SK-N-SH (cell line): Measurements from ENCODE around the gene TBCCD1. TPM values are rescaled to one million over a fixed set of nuclear protein-coding genes. Genes with fewer than 3 reads are reported as not detected.

Source experiments
- CTCF ChIA-PET: fragments of 300-600, 350-600 bp; formaldehyde crosslinking; extraction: SDS; loops from one replicate; lab custom pipeline; 2021; lab: Yijun Ruan, JAX
- POLR2A ChIA-PET: fragments of 350-600 bp; sonication (Branson Sonifier 250); formaldehyde crosslinking; extraction: SDS; loops from one replicate; lab custom pipeline; 2020; ENCODE audit warnings: antibody characterized with exemption, inconsistent platforms; lab: Yijun Ruan, JAX
- DNase-seq: peaks from one replicate; pipeline ENCODE4 v3.0.0; 2012
- H2AFZ ChIP-seq: fragments of 200-600 bp; sonication (generic); 2 replicates; pipeline ENCODE4 v1.8.1; 2016; ENCODE audit warnings: antibody characterized with exemption, mild to moderate bottlenecking, low read depth
- H3F3A ChIP-seq: fragments of 200-600 bp; sonication (generic); replicated peaks from 2 replicates; pipeline ENCODE3; 2016; ENCODE audit warnings: antibody characterized with exemption, mild to moderate bottlenecking; ENCODE audit not compliant: insufficient read depth
- H3K27ac ChIP-seq, 2 experiments: fragments of 200-500 bp in 1 of 2; fragments of 200-600 bp in 1 of 2; sonication (Bioruptor generic) in 1 of 2; sonication (generic), shearing (Covaris generic) in 1 of 2; 2 replicates each; pipeline versions ENCODE4 v1.5.1 to v1.6.1; 2014 to 2016; ENCODE audit warnings: low read depth in 2 of 2, inconsistent platforms in 1 of 2, low read length in 1 of 2, mild to moderate bottlenecking in 1 of 2, mixed read lengths in 1 of 2
- H3K27me3 ChIP-seq: fragments of 200-600 bp; sonication (generic), shearing (Covaris generic); 2 replicates; pipeline ENCODE4 v1.6.1; 2016; ENCODE audit warnings: mixed run types; ENCODE audit not compliant: insufficient read depth
- H3K36me3 ChIP-seq, 2 experiments: fragments of 200-500 bp in 1 of 2; fragments of 200-600 bp in 1 of 2; sonication (Bioruptor generic) in 1 of 2; sonication (generic) in 1 of 2; replicated peaks in 1 of 2; 2 replicates each; pipeline versions ENCODE3 to v1.5.1; 2014 to 2016; ENCODE audit warnings: low read length in 1 of 2, mild to moderate bottlenecking in 1 of 2; ENCODE audit not compliant: insufficient read depth in 2 of 2, control insufficient read depth in 1 of 2
- H3K4me1 ChIP-seq, 2 experiments: fragments of 200-500 bp in 1 of 2; fragments of 200-600 bp in 1 of 2; sonication (Bioruptor generic) in 1 of 2; sonication (generic), shearing (Covaris generic) in 1 of 2; 2 replicates each; pipeline versions ENCODE4 v1.5.1 to v1.6.1; 2014 to 2016; ENCODE audit warnings: low read depth in 1 of 2, low read length in 1 of 2, mixed run types in 1 of 2; ENCODE audit not compliant: insufficient read depth in 2 of 2, control insufficient read depth in 1 of 2
- H3K4me2 ChIP-seq: fragments of 200-600 bp; sonication (generic), shearing (Covaris generic); 2 replicates; pipeline ENCODE4 v1.6.1; 2017; ENCODE audit warnings: mixed run types
- H3K4me3 ChIP-seq, 2 experiments: fragments of 200-500 bp in 1 of 2; fragments of 200-600 bp in 1 of 2; sonication (Bioruptor generic) in 1 of 2; sonication (generic), shearing (Covaris generic) in 1 of 2; 2 replicates each; pipeline versions ENCODE4 v1.5.1 to v1.8.1; 2014 to 2016; ENCODE audit warnings: low read depth in 2 of 2, inconsistent platforms in 1 of 2, low read length in 1 of 2, mild to moderate bottlenecking in 1 of 2, mixed read lengths in 1 of 2, moderate library complexity in 1 of 2
- H3K79me2 ChIP-seq: fragments of 200-600 bp; sonication (generic); 2 replicates; pipeline ENCODE4 v1.8.1; 2017; ENCODE audit warnings: mild to moderate bottlenecking; ENCODE audit not compliant: insufficient read depth
- H3K9ac ChIP-seq: fragments of 200-600 bp; sonication (generic); 2 replicates; pipeline ENCODE4 v1.6.1; 2017; ENCODE audit warnings: mixed run types
- H3K9me2 ChIP-seq: fragments of 200-600 bp; sonication (generic); 2 replicates; pipeline ENCODE4 v1.6.1; 2017; ENCODE audit warnings: mixed run types
- H3K9me3 ChIP-seq: fragments of 200-600 bp; sonication (generic); 2 replicates; pipeline ENCODE4 v1.6.1; 2017; ENCODE audit warnings: mixed run types, mild to moderate bottlenecking, moderate library complexity
- H4K20me1 ChIP-seq: fragments of 200-600 bp; sonication (generic); 2 replicates; pipeline ENCODE4 v1.6.1; 2017; ENCODE audit warnings: mild to moderate bottlenecking, mixed run types; ENCODE audit not compliant: insufficient read depth
- CHD2 ChIP-seq: fragments of 150-350 bp; IDR thresholded peaks from 2 replicates; pipeline ENCODE4 v1.6.1; 2018; ENCODE audit warnings: low read length; ENCODE audit not compliant: partially characterized antibody
- FOXJ3 ChIP-seq: sonication (generic); formaldehyde crosslinking; IDR thresholded peaks from 2 replicates; pipeline ENCODE4 v1.5.1; 2020; ENCODE audit warnings: mild to moderate bottlenecking, missing genetic modification reagents
- GATA2 ChIP-seq: sonication (generic); formaldehyde crosslinking; IDR thresholded peaks from 2 replicates; pipeline ENCODE4 v1.5.0; 2020; ENCODE audit warnings: mild to moderate bottlenecking, missing genetic modification reagents
- MXI1 ChIP-seq: IDR thresholded peaks from 2 replicates; pipeline ENCODE4 v1.6.1; 2012; ENCODE audit warnings: mild to moderate bottlenecking, low read depth, low read length, improper control_type of control experiment
- NFIC ChIP-seq: IDR thresholded peaks from 2 replicates; pipeline ENCODE4 v1.4.0; 2012; ENCODE audit warnings: borderline replicate concordance
- NRF1 ChIP-seq: IDR thresholded peaks from 2 replicates; pipeline ENCODE4 v1.6.1; 2012; ENCODE audit warnings: low read depth, mild to moderate bottlenecking, low read length
- POLR2AphosphoS5 ChIP-seq: IDR thresholded peaks from 2 replicates; pipeline ENCODE4 v1.6.1; 2012; ENCODE audit warnings: low read depth, low read length
- RCOR1 ChIP-seq: fragments of 150-350 bp; IDR thresholded peaks from 2 replicates; pipeline ENCODE4 v1.6.1; 2017; ENCODE audit warnings: antibody characterized with exemption, low read length
- SIN3A ChIP-seq: IDR thresholded peaks from 2 replicates; pipeline ENCODE4 v1.6.1; 2012; ENCODE audit warnings: low read depth, mild to moderate bottlenecking, low read length, moderate library complexity, borderline replicate concordance
- TAF1 ChIP-seq: IDR thresholded peaks from 2 replicates; pipeline ENCODE4 v1.6.1; 2012; ENCODE audit warnings: low read depth, mild to moderate bottlenecking, low read length, moderate library complexity, borderline replicate concordance
- TCF12 ChIP-seq: IDR thresholded peaks from 2 replicates; pipeline ENCODE4 v1.4.0; 2012
- TEAD4 ChIP-seq: IDR thresholded peaks from 2 replicates; pipeline ENCODE4 v1.4.0; 2012; ENCODE audit warnings: mild to moderate bottlenecking, borderline replicate concordance; ENCODE audit not compliant: insufficient read depth
- YY1 ChIP-seq: IDR thresholded peaks from 2 replicates; pipeline ENCODE4 v1.4.0; 2012; ENCODE audit warnings: low read depth, mild to moderate bottlenecking
- WGBS: methylation state at CpG from one replicate; pipeline ENCODE4 v1.1.6; 2017; ENCODE audit warnings: low lambda C conversion rate; 5-methylcytosine and 5-hydroxymethylcytosine counted together
- polyA plus RNA-seq, 3 experiments: library from polyadenylated mRNA; depleted of rRNA; stranded (reverse); fragments of >200 nt; gene quantifications; 2 replicates each; pipeline ENCODE4 v1.2.3, GENCODE V29; 2012
- TF ChIP-seq, protein P1 (sequence below): fragments of 200-600 bp; sonication (generic); IDR thresholded peaks from 2 replicates; pipeline ENCODE4 v1.6.1; 2017; ENCODE audit warnings: antibody characterized with exemption, mild to moderate bottlenecking, moderate library complexity
- TF ChIP-seq, protein P2 (sequence below): IDR thresholded peaks from 2 replicates; pipeline ENCODE4 v1.4.0; 2012; ENCODE audit warnings: low read depth, borderline replicate concordance
- TF ChIP-seq, protein P3 (sequence below): IDR thresholded peaks from 2 replicates; pipeline ENCODE4 v1.4.0; 2012; ENCODE audit warnings: low read depth

Gene TBCCD1, protein sequence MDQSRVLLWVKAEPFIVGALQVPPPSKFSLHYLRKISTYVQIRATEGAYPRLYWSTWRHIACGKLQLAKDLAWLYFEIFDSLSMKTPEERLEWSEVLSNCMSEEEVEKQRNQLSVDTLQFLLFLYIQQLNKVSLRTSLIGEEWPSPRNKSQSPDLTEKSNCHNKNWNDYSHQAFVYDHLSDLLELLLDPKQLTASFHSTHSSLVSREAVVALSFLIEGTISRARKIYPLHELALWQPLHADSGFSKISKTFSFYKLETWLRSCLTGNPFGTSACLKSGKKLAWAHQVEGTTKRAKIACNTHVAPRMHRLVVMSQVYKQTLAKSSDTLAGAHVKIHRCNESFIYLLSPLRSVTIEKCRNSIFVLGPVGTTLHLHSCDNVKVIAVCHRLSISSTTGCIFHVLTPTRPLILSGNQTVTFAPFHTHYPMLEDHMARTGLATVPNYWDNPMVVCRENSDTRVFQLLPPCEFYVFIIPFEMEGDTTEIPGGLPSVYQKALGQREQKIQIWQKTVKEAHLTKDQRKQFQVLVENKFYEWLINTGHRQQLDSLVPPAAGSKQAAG
- 6.5 and 9.1 TPM in 2 replicates for polyA plus RNA-seq (2012; rRNA removed)
- polyA plus RNA-seq (2012; cell fraction: cytosol; rRNA removed) = 6.5 and 7.9 TPM in 2 replicates
- polyA plus RNA-seq (2012; cell fraction: nucleus; rRNA removed) = 6.2 and 12.6 TPM in 2 replicates

DNA sequence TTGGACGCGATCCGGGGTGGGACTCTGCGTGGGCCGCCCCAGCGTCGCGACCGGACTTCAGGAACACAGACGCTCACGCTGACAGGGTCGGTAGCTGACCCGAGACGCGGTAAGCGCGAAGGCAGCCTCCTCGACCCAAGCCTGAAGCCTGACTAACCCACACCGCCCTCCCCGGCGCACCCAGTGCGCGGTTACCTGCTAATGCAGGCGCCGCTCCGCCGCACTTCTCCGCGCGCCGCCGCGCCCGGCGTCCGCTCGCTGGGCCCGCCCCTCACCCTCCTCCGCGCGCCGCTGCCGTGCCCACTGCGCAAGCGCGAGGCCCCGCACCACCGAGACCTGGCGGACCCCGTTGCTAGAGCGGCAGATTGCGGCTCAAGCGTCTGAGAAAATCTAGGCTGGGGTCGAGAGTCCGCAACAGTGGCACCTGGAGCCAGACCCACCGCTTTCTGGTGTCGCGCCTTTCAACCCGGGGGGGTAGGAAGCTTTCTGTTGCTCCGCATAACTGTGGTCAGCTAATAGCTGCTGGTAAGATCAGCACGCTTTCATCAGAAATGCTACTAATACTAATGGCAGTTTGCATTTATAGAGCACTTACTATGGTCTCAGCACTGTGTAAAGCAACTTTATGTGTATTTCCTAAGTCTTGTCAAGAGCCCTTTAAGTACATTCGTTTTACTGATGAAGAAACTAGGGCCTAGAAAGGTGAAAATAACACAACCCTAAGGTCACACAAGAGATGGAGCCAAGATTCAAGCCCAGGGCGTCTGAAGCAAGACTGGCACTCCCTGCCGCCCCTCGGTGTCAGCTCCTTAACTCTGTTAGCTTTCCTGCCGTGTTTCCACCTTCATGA lies at the start of gene TBCCD1:
Gene TBCCD1 (minus strand): TSS at position 268 of the 850 bp plus-strand sequence. CDS start 3,010 bp downstream, outside the sequence.
- peak; percentile 82 for TF ChIP-seq POLR2AphosphoS5
- TF ChIP-seq FOXJ3 = 0 out of 2 replicates have a peak, but pooled peaks have one; percentile 24
- no peak for TF ChIP-seq GATA2 (CRISPR knock-in tag)
- no peak for TF ChIP-seq TEAD4
- TF ChIP-seq, protein P1, sequence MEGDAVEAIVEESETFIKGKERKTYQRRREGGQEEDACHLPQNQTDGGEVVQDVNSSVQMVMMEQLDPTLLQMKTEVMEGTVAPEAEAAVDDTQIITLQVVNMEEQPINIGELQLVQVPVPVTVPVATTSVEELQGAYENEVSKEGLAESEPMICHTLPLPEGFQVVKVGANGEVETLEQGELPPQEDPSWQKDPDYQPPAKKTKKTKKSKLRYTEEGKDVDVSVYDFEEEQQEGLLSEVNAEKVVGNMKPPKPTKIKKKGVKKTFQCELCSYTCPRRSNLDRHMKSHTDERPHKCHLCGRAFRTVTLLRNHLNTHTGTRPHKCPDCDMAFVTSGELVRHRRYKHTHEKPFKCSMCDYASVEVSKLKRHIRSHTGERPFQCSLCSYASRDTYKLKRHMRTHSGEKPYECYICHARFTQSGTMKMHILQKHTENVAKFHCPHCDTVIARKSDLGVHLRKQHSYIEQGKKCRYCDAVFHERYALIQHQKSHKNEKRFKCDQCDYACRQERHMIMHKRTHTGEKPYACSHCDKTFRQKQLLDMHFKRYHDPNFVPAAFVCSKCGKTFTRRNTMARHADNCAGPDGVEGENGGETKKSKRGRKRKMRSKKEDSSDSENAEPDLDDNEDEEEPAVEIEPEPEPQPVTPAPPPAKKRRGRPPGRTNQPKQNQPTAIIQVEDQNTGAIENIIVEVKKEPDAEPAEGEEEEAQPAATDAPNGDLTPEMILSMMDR = no peak
- no peak for TF ChIP-seq TCF12
- peak; percentile 86 for TF ChIP-seq TAF1
- TF ChIP-seq SIN3A = peak; percentile 56; the same call in 1 of the 2 replicates
- TF ChIP-seq, protein P2, sequence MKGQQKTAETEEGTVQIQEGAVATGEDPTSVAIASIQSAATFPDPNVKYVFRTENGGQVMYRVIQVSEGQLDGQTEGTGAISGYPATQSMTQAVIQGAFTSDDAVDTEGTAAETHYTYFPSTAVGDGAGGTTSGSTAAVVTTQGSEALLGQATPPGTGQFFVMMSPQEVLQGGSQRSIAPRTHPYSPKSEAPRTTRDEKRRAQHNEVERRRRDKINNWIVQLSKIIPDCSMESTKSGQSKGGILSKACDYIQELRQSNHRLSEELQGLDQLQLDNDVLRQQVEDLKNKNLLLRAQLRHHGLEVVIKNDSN = no peak
- no peak for TF ChIP-seq YY1
- TF ChIP-seq NFIC = no peak
- TF ChIP-seq RCOR1 = no peak
- TF ChIP-seq, protein P3, sequence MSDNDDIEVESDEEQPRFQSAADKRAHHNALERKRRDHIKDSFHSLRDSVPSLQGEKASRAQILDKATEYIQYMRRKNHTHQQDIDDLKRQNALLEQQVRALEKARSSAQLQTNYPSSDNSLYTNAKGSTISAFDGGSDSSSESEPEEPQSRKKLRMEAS = peak; percentile 57
- peak; percentile 94 for TF ChIP-seq NRF1
- peak; percentile 61 for TF ChIP-seq CHD2
- peak; percentile 85 for TF ChIP-seq MXI1

More for the DNA sequence above, at the start of gene TBCCD1:
- Histone ChIP-seq H3K9me2 (no peaks in the 10 kb centered on the region), H2AFZ (peak within 1 kb of the TSS; percentile 100), H3K79me2 (peaks cover 48% of the 10 kb centered on the region), H3K27me3 (no peaks in the 10 kb centered on the region), H3K4me1 (peaks cover 16 to 17% of the 10 kb centered on the region in 2 experiments), H3K4me3 (peak within 1 kb of the TSS; percentile 94), H3K9me3 (no peaks in the 10 kb centered on the region), H3K36me3 (peaks cover 0 to 13% of the 10 kb centered on the region in 2 experiments), H3F3A (peaks cover 3% of the 10 kb centered on the region), H3K9ac (peak within 1 kb of the TSS; percentile 78), H3K4me2 (peak within 1 kb of the TSS; percentile 81), H3K27ac (peak within 1 kb of the TSS; percentile 69 to 83), H4K20me1 (no peaks in the 10 kb centered on the region)
- WGBS = 9% methylated on average over 13 of the region's 66 CpGs
- POLR2A ChIA-PET = interaction anchor here (1.4 to 2.2 kb wide), 2 partner anchors 216 to 629 kb away, joined by 3 to 7 read pairs; partner anchors contain the start of genes EIF4A2 and TRA2B
- DNase-seq = peak; percentile 95
- CTCF ChIA-PET = interaction anchor here (1.2 to 1.7 kb wide), 3 partner anchors 27 to 463 kb away, joined by 4 read pairs; no protein-coding TSS in a partner anchor
